HG03196 (cell line): ENCODE measurements around the gene ERFL.
"Not testable (repeated sequence)": the region's sequence is repeated elsewhere in the genome, so short reads cannot be mapped to it uniquely, and the experiment has no call there.

Source experiments
- ATAC-seq: cut with Tn5 transposase; IDR thresholded peaks from one replicate; pipeline ENCODE4 v1.9.1; 2021; ENCODE audit not compliant: unreplicated experiment

Gene ERFL

GRCh38 chr19:41879670-41880328, 48.5 kb downstream of the ERFL start:
- ATAC-seq, result no peak

GRCh38 chr19:41879080-41879479, 49.2 kb downstream of the ERFL start:
- no peak for ATAC-seq

GRCh38 chr19:41877916-41878905, 50.0 kb downstream of the ERFL start:
- no peak for ATAC-seq

GRCh38 chr19:41876847-41877832, 51.1 kb downstream of the ERFL start, which contains the start of gene CD79A:
CD79A (plus strand) TSS chr19:41877279; CDS start chr19:41877305, 26 bp downstream.
- ATAC-seq, result peak; percentile 57

- ATAC-seq, result not testable (repeated sequence)
Observed at GRCh38 chr19:41875973-41876372, 52.3 kb downstream of the ERFL start.

- no peak for ATAC-seq
Observed at GRCh38 chr19:41872775-41873647, 55.2 kb downstream of the ERFL start.

GRCh38 chr19:41872384-41872774, 55.9 kb downstream of the ERFL start:
- no peak for ATAC-seq

GRCh38 chr19:41871573-41872383, 56.5 kb downstream of the ERFL start:
- ATAC-seq, result peak; percentile 45

- no peak for ATAC-seq
Observed at GRCh38 chr19:41870401-41870873, 57.8 kb downstream of the ERFL start.

- ATAC-seq, result no peak
Observed at GRCh38 chr19:41869374-41869955, 58.8 kb downstream of the ERFL start.

- ATAC-seq, result no peak
Observed at GRCh38 chr19:41868989-41869300, 59.3 kb downstream of the ERFL start.

GRCh38 chr19:41868120-41868988, 59.9 kb downstream of the ERFL start:
- ATAC-seq, result no peak

- no peak for ATAC-seq
Observed at GRCh38 chr19:41866284-41866683, 62.0 kb downstream of the ERFL start.

GRCh38 chr19:41864374-41864773, 63.9 kb downstream of the ERFL start:
- no peak for ATAC-seq

- ATAC-seq, result no peak
Observed at GRCh38 chr19:41863209-41863931, 64.9 kb downstream of the ERFL start.

- no peak for ATAC-seq
Observed at GRCh38 chr19:41862445-41862986, 65.7 kb downstream of the ERFL start.

GRCh38 chr19:41861846-41862245, 66.4 kb downstream of the ERFL start:
- no peak for ATAC-seq
